Heart left ventricle (tissue), 13 donors: ENCODE results near the gene SCN8A.
"Not testable (repeated sequence)": the region's sequence is repeated elsewhere in the genome, so short reads cannot be mapped to it uniquely, and the experiment has no call there.

Experiments
- CTCF ChIP-seq, 12 donors: fragments of 200-600 bp; sonication (generic) in 4 of 12; IDR thresholded peaks; one replicate each; pipeline versions ENCODE4 v1.5.0 to v1.8.0; 2018 to 2022; ENCODE audit warnings: antibody characterized with exemption in 12 of 12, mild to moderate bottlenecking in 5 of 12
- POLR2A ChIP-seq, 2 donors: fragments of 450-650 bp; IDR thresholded peaks; one replicate each; pipeline ENCODE4 v1.6.1; 2017; ENCODE audit warnings: antibody characterized with exemption in 2 of 2, mild to moderate bottlenecking in 2 of 2, moderate library complexity in 2 of 2
- donor health status: ischemic (EF 13 %, LVEDD 7.1; RV severe dilation, severe dysfunction).
- donor health status: DM: no; HTN: yes; CAD: no.
- donor health status: DM: no; HTN: no; CAD: no.
- donor health status: ischemic (EF 25% LVEDD 6.9; RV normal size, moderate dysfunction).
- donor health status: ischemic (EF 25% LVEDD 5.7; RV mildly dilated, moderate dysfunction).
- donor health status: ischemic (EF 35%, LVEDD 5.7; RV mildly dilated, moderate dysfunction).
- donor health status: nonischemic (EF 11% LVEDD 7.7; RV severe dilation, severe dysfunction).
- donor health status: DM: yes; HTN: yes; CAD: no.
- donor health status: PGD.
- donor health status: ischemic (EF 29% LVEDD 5.4; RV normal size, mild dysfunction).
- donor health status: nonischemic (EF 23%, LVEDD 6.1; RV moderate dilation, normal function).

- not testable (repeated sequence) for TF ChIP-seq CTCF, POLR2A (IDR thresholded peaks at IDR 0.05)
These were observed 240.8 kb downstream of the SCN8A start for GRCh38 chr12:51831817-51832216.
